ENCODE data around the gene MGA.

- TF ChIP-seq, protein P1, sequence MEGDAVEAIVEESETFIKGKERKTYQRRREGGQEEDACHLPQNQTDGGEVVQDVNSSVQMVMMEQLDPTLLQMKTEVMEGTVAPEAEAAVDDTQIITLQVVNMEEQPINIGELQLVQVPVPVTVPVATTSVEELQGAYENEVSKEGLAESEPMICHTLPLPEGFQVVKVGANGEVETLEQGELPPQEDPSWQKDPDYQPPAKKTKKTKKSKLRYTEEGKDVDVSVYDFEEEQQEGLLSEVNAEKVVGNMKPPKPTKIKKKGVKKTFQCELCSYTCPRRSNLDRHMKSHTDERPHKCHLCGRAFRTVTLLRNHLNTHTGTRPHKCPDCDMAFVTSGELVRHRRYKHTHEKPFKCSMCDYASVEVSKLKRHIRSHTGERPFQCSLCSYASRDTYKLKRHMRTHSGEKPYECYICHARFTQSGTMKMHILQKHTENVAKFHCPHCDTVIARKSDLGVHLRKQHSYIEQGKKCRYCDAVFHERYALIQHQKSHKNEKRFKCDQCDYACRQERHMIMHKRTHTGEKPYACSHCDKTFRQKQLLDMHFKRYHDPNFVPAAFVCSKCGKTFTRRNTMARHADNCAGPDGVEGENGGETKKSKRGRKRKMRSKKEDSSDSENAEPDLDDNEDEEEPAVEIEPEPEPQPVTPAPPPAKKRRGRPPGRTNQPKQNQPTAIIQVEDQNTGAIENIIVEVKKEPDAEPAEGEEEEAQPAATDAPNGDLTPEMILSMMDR (IDR thresholded peaks at IDR 0.05; ENCODE audit: low read depth, low read length, poor library complexity, severe bottlenecking) = no peak
- TF ChIP-seq EZH2phosphoT487 (IDR thresholded peaks at IDR 0.05; ENCODE audit: borderline replicate concordance, low read length) = no peak
Observed at GRCh38 chr15:41688671-41689070, 28.5 kb downstream of the MGA start.

Data from DOHH2 (cell line).